Activated CD8-positive, alpha-beta memory T cell treated with anti-CD3 and anti-CD28 coated beads for 48 hours (primary cell): ENCODE data around the gene PDE8A.
"Not testable (repeated sequence)": the region's sequence is repeated elsewhere in the genome, so short reads cannot be mapped to it uniquely, and the experiment has no call there.

Experiments
- DNase-seq, 3 experiments: peaks; one replicate each; pipeline ENCODE4 v3.0.0-alpha.2; 2020; ENCODE audit warnings: low read depth in 2 of 3, low spot score in 2 of 3

PDE8A gene

DNA sequence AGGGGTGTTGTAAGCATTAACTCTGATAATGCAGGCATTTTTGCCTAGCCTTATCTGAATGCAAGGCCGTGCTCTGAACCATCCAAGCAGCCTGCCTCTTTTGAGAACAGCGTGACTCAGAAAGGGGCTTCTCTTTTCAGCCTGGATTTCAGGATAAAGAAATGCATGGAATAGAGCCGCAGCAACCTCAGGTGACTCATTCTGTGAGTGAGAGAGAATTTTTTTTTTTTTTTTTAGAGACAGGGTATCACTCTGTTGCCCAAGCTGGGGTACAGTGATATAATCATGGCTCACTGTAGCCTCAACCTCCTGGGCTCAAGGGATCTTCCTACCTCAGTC, 20.6 kb upstream of the PDE8A start:
- no peak for DNase-seq

- DNase-seq: no peak
Measured at GRCh38 chr15:84961707-84962106, 19.9 kb upstream of the PDE8A start.

GRCh38 chr15:84962955-84963354, 18.7 kb upstream of the PDE8A start:
- DNase-seq: no peak

GRCh38 chr15:84967380-84967779, 14.3 kb upstream of the PDE8A start:
- DNase-seq: no peak

- DNase-seq: no peak
Measured at GRCh38 chr15:84968301-84968700, 13.4 kb upstream of the PDE8A start.

GRCh38 chr15:84969257-84969656, 12.4 kb upstream of the PDE8A start:
- DNase-seq: no peak

GRCh38 chr15:84970843-84971242, 10.8 kb upstream of the PDE8A start:
- DNase-seq: no peak

GRCh38 chr15:84973492-84974460, 7.9 kb upstream of the PDE8A start:
- DNase-seq: no peak

DNA sequence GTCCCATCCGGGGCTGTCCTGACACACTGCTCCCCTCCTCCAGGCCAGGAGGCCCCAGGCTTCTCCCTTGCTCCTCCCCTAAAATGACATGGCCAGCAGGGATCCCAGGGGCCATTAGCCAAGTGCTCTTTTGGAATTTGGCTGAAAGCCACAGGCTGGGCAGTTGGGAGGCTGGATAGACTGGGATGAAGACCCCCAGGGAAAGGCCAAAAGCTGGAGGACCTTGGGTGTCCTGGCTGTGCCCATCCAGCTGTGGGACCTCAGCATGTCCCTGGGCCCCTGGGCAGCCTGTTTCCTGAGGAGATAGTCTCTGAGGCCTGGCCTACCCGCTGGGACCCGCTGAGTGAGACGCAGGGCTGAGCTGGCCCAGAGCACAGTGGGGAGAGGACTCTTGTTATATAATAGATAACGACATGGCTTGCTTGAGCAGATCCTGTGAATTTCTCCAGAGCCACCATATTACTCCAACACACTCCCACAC, 5.7 kb upstream of the PDE8A start:
- DNase-seq: no peak

DNA sequence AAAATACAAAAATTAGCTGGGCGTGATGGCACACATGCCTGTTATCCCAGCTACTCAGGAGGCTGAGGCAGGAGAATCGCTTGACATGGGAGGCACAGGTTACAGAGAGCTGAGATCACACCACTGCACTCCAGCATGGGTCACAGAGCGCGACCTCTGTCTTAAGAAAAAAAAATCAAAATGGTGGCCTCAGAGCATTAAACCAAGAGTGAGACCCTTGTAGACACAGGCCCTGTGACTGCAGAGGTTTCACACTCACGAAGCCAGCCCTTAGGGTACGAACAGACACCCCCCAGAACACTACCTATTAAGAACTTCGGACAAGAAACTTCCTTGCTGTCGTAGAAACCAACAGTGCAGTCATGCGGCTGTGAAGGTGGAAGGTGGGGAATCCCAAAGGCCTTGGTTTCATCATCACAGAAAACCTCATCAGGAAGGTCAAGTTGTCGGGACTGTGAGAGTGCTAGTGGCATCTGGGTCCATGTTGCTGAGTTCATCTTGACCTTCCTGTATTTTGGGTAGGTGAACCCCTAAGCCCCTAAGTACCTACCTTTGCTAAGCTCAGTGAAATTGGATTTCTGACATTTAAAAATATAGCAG, 4.8 kb upstream of the PDE8A start:
- DNase-seq: no peak

GRCh38 chr15:84979651-84980050, 2.0 kb upstream of the PDE8A start:
- no peak for DNase-seq

- peak; percentile 52 to 74 (median 67) for DNase-seq
Measured at GRCh38 chr15:84980196-84981053, 1.2 kb upstream of the PDE8A start.

GRCh38 chr15:84981054-84981710, 474 bp upstream of the PDE8A start:
- DNase-seq: peak; percentile 81 to 98 (median 88)

- peak; percentile 22 to 41 (median 30) for DNase-seq
Measured at GRCh38 chr15:84982301-84982920, 755 bp downstream of the PDE8A start.

GRCh38 chr15:84983294-84983693, 1.6 kb downstream of the PDE8A start:
- DNase-seq: no peak

GRCh38 chr15:84983711-84984110, 2.1 kb downstream of the PDE8A start:
- no peak for DNase-seq

GRCh38 chr15:84985158-84985557, 3.5 kb downstream of the PDE8A start:
- DNase-seq: no peak

DNA sequence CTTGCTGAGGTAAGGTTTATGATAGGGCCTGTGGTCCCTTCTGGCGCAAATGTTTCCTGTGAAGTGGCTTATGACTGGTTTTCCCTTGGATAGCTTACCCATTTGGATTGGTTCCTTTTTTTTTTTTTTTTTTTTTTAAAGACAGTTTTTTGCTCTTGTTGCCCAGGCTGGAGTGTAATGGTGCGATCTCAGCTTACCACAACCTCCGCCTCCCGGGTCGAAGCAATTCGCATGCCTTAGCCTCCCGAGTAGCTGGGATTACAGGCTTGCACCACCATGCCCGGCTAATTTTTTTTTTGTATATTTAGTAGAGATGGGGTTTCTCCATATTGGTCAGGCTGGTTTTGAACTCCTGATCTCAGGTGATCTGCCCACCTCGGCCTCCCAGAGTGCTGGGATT, 5.7 kb downstream of the PDE8A start:
- DNase-seq: not testable (repeated sequence)

GRCh38 chr15:84987949-84988624, 6.4 kb downstream of the PDE8A start:
- DNase-seq: no peak
